NCI-H128 (cell line): ENCODE data around the gene ARL5C.
A peak's percentile ranks its signal among the peaks of the same experiment; 100 is the strongest.

Experiments used
- DNase-seq: peaks from one replicate; lab custom pipeline; 2025; ENCODE audit not compliant: unreplicated experiment; lab: John Stamatoyannopoulos, UW

The ARL5C gene

GRCh38 chr17:39165841-39166349 is at the start of gene ARL5C:
Gene ARL5C, minus strand, starts transcription at chr17:39166161. Its CDS starts 401 bp downstream, at chr17:39165760.
- DNase-seq = no peak

- no peak for DNase-seq
These were observed 47.9 kb upstream of the ARL5C start for GRCh38 chr17:39213852-39214251.

GRCh38 chr17:39212841-39213480 is 47.0 kb upstream of the ARL5C start:
- DNase-seq = no peak

GRCh38 chr17:39212195-39212810 is 46.3 kb upstream of the ARL5C start:
- DNase-seq = no peak

GRCh38 chr17:39210093-39210434 is 44.1 kb upstream of the ARL5C start:
- DNase-seq = no peak

- no peak for DNase-seq
These were observed 43.5 kb upstream of the ARL5C start for GRCh38 chr17:39209317-39210092.

- DNase-seq = no peak
These were observed 42.9 kb upstream of the ARL5C start for GRCh38 chr17:39208893-39209292.

GRCh38 chr17:39208136-39208535 is 42.2 kb upstream of the ARL5C start:
- no peak for DNase-seq

- DNase-seq = no peak
These were observed 39.2 kb upstream of the ARL5C start for GRCh38 chr17:39205112-39205526.

- DNase-seq = no peak
These were observed 38.3 kb upstream of the ARL5C start for GRCh38 chr17:39204245-39204644.

- DNase-seq = no peak
These were observed 35.1 kb upstream of the ARL5C start for GRCh38 chr17:39200957-39201510.

- DNase-seq = peak; percentile 75
These were observed 34.3 kb upstream of the ARL5C start, which contains the start of gene RPL19 for GRCh38 chr17:39200070-39200879. Gene RPL19, plus strand, starts transcription at chr17:39200283. Its CDS starts 62 bp downstream, at chr17:39200345.

GRCh38 chr17:39199820-39200069 is 33.8 kb upstream of the ARL5C start:
- DNase-seq = no peak

- no peak for DNase-seq
These were observed 32.2 kb upstream of the ARL5C start for GRCh38 chr17:39198186-39198566.

GRCh38 chr17:39197380-39198185 is 31.6 kb upstream of the ARL5C start, which contains the start of gene CACNB1:
Gene CACNB1, minus strand, starts transcription at chr17:39197669. Its CDS starts 174 bp downstream, at chr17:39197495.
- peak; percentile 15 for DNase-seq

- DNase-seq = no peak
These were observed 30.9 kb upstream of the ARL5C start for GRCh38 chr17:39196808-39197291.

- DNase-seq = no peak
These were observed 30.4 kb upstream of the ARL5C start for GRCh38 chr17:39196241-39196807.

- no peak for DNase-seq
These were observed 29.7 kb upstream of the ARL5C start for GRCh38 chr17:39195568-39196160.

GRCh38 chr17:39194985-39195524 is 29.1 kb upstream of the ARL5C start:
- DNase-seq = no peak
